HG02571 (cell line): ENCODE data around the gene NOC2L.
"Not testable (repeated sequence)": the region's sequence is repeated elsewhere in the genome, so short reads cannot be mapped to it uniquely, and the experiment has no call there.

Experiments used
- ATAC-seq: cut with Tn5 transposase; IDR thresholded peaks from one replicate; pipeline ENCODE4 v1.9.1; 2021; ENCODE audit warnings: mild to moderate bottlenecking, moderate library complexity; ENCODE audit not compliant: unreplicated experiment

The NOC2L gene

DNA sequence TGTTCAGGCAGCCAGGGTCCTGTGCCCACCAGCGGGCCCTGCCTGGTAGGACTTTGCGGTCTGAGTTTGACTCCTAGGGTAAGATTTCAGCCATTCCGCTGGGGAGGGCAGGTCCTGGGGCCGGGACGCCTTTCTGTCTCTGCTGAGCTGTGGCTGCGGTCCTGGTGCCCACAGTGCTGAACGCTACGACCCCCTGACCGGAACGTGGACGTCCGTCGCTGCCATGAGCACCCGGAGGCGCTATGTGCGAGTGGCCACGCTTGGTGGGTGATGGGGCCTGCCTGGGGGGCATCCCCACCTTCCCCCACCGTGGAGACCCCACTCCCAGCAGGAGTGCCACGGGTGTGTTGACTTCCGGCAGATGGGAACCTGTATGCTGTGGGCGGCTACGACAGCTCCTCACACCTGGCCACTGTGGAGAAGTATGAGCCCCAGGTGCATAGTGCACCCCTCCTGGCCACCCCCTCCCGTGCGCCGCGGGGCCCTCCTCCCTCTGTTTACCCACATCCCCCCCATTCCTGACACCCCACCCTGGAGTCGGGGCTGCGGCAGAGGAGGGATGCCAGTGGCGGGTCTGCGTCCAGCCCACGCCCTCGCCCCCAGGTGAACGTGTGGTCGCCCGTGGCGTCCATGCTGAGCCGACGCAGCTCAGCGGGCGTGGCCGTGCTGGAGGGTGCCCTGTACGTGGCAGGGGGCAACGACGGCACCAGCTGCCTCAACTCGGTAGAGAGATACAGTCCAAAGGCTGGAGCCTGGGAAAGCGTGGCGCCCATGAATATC is 4.9 kb upstream of the NOC2L start:
- ATAC-seq: no peak

GRCh38 chr1:963301-963651 is 4.2 kb upstream of the NOC2L start:
- ATAC-seq: no peak

GRCh38 chr1:962381-963300 is 3.6 kb upstream of the NOC2L start:
- no peak for ATAC-seq

- no peak for ATAC-seq
Observed at GRCh38 chr1:961132-961669, 2.1 kb upstream of the NOC2L start.

- ATAC-seq: no peak
Observed at GRCh38 chr1:960363-961131, 1.5 kb upstream of the NOC2L start, which contains the start of gene KLHL17. KLHL17 (plus strand) TSS chr1:960584; CDS start chr1:960694, 110 bp downstream.

GRCh38 chr1:959731-960362 is 791 bp upstream of the NOC2L start:
- ATAC-seq: no peak

DNA sequence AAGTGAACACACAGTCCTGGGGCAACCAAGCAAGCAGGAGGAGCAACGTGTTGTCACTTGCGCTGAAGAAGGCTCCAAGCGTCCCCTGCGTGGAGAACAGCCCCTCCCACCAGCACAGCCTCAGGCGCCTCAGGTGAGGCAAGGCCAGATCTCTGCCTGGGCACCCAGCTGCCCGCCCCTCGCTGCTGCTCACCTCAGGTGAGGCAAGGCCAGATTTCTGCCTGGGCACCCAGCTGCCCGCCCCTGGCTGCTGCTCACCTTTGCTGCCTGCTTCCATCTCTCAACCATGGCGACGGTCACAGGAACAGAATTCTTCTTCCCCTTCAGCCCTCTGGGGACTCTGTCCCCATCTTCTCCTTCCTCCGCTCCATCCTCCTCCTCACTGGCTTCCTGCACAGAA is 2.4 kb downstream of the NOC2L start:
- ATAC-seq: no peak

- no peak for ATAC-seq
Observed at GRCh38 chr1:955474-955873, 3.6 kb downstream of the NOC2L start.

DNA sequence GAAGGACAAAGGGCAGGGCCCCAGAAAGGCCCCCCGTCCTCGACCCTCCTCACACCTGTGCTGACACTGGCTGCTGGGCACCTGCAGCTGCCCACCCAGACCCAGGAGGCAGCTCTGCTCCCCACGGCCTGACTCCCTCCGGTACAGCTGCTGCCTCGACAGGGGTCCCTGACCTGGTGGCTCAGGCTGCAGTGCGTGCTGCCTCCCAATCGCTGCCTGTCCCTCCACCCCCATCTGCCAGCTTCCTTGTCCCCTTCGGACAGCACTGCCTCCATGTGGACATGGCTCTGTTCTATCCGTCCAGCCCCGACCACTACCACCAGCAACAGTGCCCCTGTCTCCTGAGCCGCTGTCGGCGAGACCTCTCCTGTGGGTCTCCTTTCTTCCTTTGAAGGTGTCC is 4.1 kb downstream of the NOC2L start:
- ATAC-seq: no peak

GRCh38 chr1:953524-954320 is 5.3 kb downstream of the NOC2L start:
- no peak for ATAC-seq

- no peak for ATAC-seq
Observed at GRCh38 chr1:952603-953002, 6.5 kb downstream of the NOC2L start.

- ATAC-seq: no peak
Observed at GRCh38 chr1:952201-952600, 6.9 kb downstream of the NOC2L start.

GRCh38 chr1:951364-951763 is 7.7 kb downstream of the NOC2L start:
- ATAC-seq: no peak

DNA sequence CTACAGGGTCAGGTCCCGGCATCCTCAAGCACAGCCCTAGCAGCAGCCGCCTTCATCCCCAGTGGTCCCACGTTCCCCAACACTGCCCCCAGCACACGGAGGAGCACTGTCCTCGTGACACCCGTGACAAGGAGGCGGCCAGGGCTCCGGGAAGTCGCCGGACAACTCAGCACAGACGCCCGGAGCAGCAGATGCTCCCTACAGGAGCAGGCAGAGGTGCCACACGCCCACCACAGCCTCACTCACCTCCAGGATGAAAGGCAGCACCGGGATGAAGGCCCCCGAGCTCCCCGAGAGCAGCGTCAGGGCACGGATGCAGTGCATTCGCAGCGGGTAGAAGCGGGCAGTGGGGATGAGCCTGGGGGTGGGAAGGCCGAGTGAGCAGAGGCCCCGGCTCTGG is 8.2 kb downstream of the NOC2L start:
- ATAC-seq: no peak

GRCh38 chr1:950268-950667 is 8.8 kb downstream of the NOC2L start:
- ATAC-seq: no peak

DNA sequence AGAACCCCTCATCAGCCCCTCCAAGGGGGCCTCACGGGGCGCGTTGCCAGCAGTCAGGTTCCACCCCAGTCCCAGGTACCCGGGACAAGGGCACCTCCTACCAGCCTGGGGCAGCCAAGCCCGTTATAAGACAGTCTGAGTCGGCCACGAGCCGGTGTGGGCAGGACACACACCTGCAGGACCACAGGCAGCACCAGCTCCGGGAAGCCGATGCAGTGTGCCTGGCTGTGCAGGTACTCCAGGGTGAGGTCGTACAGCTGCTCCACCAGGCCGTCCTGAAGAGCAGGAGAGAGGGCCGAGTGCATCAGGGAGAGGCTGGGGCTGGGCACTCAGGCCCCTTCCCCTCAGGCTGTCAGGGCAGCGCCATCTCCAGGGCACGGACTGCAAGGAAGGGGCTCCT is 11.1 kb downstream of the NOC2L start:
- ATAC-seq: no peak

DNA sequence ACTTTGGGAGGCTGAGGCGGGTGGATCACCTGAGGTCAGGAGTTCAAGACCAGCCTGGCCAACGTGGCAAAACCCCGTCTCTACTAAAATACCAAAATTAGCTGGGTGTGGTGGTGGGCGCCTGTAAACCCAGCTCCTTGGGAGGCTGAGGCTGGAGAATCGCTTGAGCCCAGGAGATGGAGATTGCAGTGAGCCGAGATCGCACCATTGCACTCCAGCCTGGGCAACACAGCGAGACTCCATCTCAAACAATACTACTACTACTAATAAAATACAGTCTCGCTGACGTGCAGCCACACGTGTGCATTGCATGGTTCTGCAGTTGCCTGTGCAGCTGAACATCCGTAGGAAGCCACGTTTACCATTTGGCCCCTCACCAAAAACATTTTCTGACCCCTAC is 12.2 kb downstream of the NOC2L start:
- not testable (repeated sequence) for ATAC-seq

DNA sequence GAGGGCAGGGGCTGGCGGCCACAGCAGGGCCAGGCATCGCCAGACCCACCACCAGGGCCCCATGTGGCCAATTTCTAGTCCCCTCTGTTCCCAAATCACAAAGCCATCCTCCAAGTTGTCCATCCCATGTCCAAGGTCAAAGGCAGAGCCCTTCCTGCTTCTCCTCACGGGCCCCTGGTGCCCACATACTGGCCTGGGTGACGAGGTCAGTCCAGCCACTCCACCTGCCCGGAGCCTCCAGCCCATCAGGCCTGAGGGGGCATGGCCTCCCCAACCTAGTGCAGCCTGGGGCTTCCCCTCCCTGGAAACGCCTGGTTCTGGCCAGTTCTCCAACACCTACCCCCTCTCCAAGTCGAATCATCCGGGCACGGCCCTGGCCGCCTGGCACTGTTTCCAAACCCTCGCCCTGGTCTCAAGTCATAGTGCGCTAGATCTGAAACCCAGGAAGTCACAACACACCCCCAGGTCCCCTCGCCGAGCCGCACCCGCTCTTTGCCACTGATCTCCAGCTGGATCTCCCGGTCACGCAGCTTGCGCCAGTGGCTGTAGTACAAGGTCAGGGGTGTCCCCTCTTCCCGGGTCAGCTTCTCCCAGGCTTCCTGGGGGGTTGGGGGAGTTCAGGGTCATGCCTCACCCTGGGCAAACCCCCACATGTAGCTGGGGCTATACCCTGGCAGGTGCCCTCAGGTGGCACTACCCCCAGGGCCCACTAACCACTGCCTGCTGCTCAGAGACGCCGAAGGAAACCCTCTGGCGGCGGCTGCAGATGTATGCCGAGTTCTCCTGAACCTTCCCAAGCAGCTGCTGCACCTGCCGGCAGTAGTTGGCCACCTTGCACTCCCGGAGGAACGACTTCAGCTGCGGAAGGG is 13.1 kb downstream of the NOC2L start:
- no peak for ATAC-seq
